Parathyroid adenoma (tissue), 2 donors: ENCODE results near the gene SSU72.

ENCODE experiments used
- H2AFZ ChIP-seq: fragments of 300-600 bp; sonication (generic); one replicate; pipeline ENCODE4 v1.7.0; 2017; ENCODE audit warnings: antibody characterized with exemption, mild to moderate bottlenecking
- H3K27ac ChIP-seq: fragments of 300-600 bp; sonication (generic); one replicate; pipeline ENCODE4 v1.7.0; 2017
- H3K27me3 ChIP-seq: fragments of 300-600 bp; sonication (generic); one replicate; pipeline ENCODE4 v1.7.0; 2017; ENCODE audit warnings: low read length; ENCODE audit not compliant: control insufficient read depth, insufficient read depth
- H3K36me3 ChIP-seq: fragments of 300-600 bp; sonication (generic); one replicate; pipeline ENCODE4 v1.7.0; 2017; ENCODE audit warnings: low read length; ENCODE audit not compliant: control insufficient read depth, insufficient read depth
- H3K4me1 ChIP-seq: fragments of 300-600 bp; sonication (generic); one replicate; pipeline ENCODE4 v1.7.0; 2017; ENCODE audit warnings: control low read depth
- H3K4me2 ChIP-seq: fragments of 300-600 bp; sonication (generic); one replicate; pipeline ENCODE4 v1.7.0; 2017; ENCODE audit warnings: low read length
- H3K4me3 ChIP-seq: fragments of 300-600 bp; sonication (generic); one replicate; pipeline ENCODE4 v1.7.0; 2017; ENCODE audit warnings: low read depth, low read length
- H3K79me2 ChIP-seq: fragments of 300-600 bp; sonication (generic); one replicate; pipeline ENCODE4 v1.7.0; 2017; ENCODE audit warnings: control low read depth
- H3K9ac ChIP-seq: fragments of 300-600 bp; sonication (generic); one replicate; pipeline ENCODE4 v1.7.0; 2017; ENCODE audit warnings: mild to moderate bottlenecking
- H3K9me3 ChIP-seq: fragments of 300-600 bp; sonication (generic); one replicate; pipeline ENCODE4 v1.7.0; 2017; ENCODE audit warnings: low read length; ENCODE audit not compliant: control insufficient read depth
- CTCF ChIP-seq: fragments of 300-600 bp; sonication (generic); IDR thresholded peaks from one replicate; pipeline ENCODE4 v1.7.0; 2017; ENCODE audit warnings: antibody characterized with exemption, mild to moderate bottlenecking
- donor health status: primary hyperparathyroidism.

Gene SSU72

GRCh38 chr1:1613509-1614082, 38.9 kb upstream of the SSU72 start:
- TF ChIP-seq CTCF: no peak
- Histone ChIP-seq H3K4me1 (no peaks in the 10 kb centered on the region), H3K27me3 (no peaks in the 10 kb centered on the region), H3K9me3 (no peaks in the 10 kb centered on the region), H3K4me3 (peak overlapping the region; percentile 100), H3K79me2 (peaks cover 2% of the 10 kb centered on the region), H3K27ac (no peak overlapping the region), H2AFZ (no peak overlapping the region), H3K9ac (no peak overlapping the region), H3K36me3 (no peaks in the 10 kb centered on the region), H3K4me2 (peak overlapping the region; percentile 90)

- Histone ChIP-seq H2AFZ (no peak overlapping the region), H3K4me2 (no peak overlapping the region), H3K4me1 (no peaks in the 10 kb centered on the region), H3K9me3 (no peaks in the 10 kb centered on the region), H3K9ac (no peak overlapping the region), H3K4me3 (no peak overlapping the region), H3K79me2 (peaks cover 2% of the 10 kb centered on the region), H3K27me3 (no peaks in the 10 kb centered on the region), H3K27ac (no peak overlapping the region), H3K36me3 (no peaks in the 10 kb centered on the region)
- no peak for TF ChIP-seq CTCF
These were observed 37.4 kb upstream of the SSU72 start for GRCh38 chr1:1612104-1612400.

GRCh38 chr1:1610796-1611195, 36.1 kb upstream of the SSU72 start:
- Histone ChIP-seq H2AFZ (no peak overlapping the region), H3K4me2 (peak overlapping the region; percentile 50), H3K4me3 (peak overlapping the region; percentile 13), H3K9me3 (no peaks in the 10 kb centered on the region), H3K9ac (no peak overlapping the region), H3K4me1 (no peaks in the 10 kb centered on the region), H3K36me3 (no peaks in the 10 kb centered on the region), H3K27me3 (no peaks in the 10 kb centered on the region), H3K79me2 (no peaks in the 10 kb centered on the region), H3K27ac (no peak overlapping the region)
- TF ChIP-seq CTCF: no peak

GRCh38 chr1:1609822-1610485, 35.3 kb upstream of the SSU72 start:
- Histone ChIP-seq H3K27ac (no peak overlapping the region), H3K4me3 (peak overlapping the region; percentile 13), H2AFZ (no peak overlapping the region), H3K79me2 (no peaks in the 10 kb centered on the region), H3K27me3 (no peaks in the 10 kb centered on the region), H3K4me2 (peak overlapping the region; percentile 50), H3K4me1 (no peaks in the 10 kb centered on the region), H3K9ac (no peak overlapping the region), H3K9me3 (no peaks in the 10 kb centered on the region), H3K36me3 (no peaks in the 10 kb centered on the region)
- no peak for TF ChIP-seq CTCF

- no peak overlapping the region for H3K27ac ChIP-seq
- no peak overlapping the region for H3K4me2 ChIP-seq
- no peaks in the 10 kb centered on the region for H3K4me1 ChIP-seq
- no peak overlapping the region for H3K4me3 ChIP-seq
- no peaks in the 10 kb centered on the region for H3K27me3 ChIP-seq
- H3K36me3 ChIP-seq: no peaks in the 10 kb centered on the region
- no peaks in the 10 kb centered on the region for H3K9me3 ChIP-seq
- H2AFZ ChIP-seq: no peak overlapping the region
- TF ChIP-seq CTCF: no peak
- H3K79me2 ChIP-seq: no peaks in the 10 kb centered on the region
- H3K9ac ChIP-seq: no peak overlapping the region
These were observed 31.6 kb upstream of the SSU72 start for GRCh38 chr1:1606232-1606631.
